Right lung (tissue), 5 donors: Measurements from ENCODE around the gene PDXK. TPM values are rescaled to one million over a fixed set of nuclear protein-coding genes. Genes with fewer than 3 reads are reported as not detected.
A peak's percentile ranks its signal among the peaks of the same experiment; 100 is the strongest.

Experiments used
- DNase-seq, 2 donors: peaks; one replicate each; pipeline ENCODE4 v3.0.0-alpha.2; 2013
- polyA plus RNA-seq, 5 donors: library from polyadenylated mRNA; unstranded; fragments of 120-200 nt; gene quantifications; one replicate each; pipeline versions ENCODE4 v1.2.1 to v1.2.3, GENCODE V29; 2013; ENCODE audit warnings: inconsistent platforms in 1 of 5, low replicate concordance in 1 of 5; ENCODE audit not compliant: insufficient read length in 5 of 5, insufficient read depth in 1 of 5

PDXK gene
- polyA plus RNA-seq, 5 donors = 37.0 to 54.2 (median 39.6) TPM

DNA sequence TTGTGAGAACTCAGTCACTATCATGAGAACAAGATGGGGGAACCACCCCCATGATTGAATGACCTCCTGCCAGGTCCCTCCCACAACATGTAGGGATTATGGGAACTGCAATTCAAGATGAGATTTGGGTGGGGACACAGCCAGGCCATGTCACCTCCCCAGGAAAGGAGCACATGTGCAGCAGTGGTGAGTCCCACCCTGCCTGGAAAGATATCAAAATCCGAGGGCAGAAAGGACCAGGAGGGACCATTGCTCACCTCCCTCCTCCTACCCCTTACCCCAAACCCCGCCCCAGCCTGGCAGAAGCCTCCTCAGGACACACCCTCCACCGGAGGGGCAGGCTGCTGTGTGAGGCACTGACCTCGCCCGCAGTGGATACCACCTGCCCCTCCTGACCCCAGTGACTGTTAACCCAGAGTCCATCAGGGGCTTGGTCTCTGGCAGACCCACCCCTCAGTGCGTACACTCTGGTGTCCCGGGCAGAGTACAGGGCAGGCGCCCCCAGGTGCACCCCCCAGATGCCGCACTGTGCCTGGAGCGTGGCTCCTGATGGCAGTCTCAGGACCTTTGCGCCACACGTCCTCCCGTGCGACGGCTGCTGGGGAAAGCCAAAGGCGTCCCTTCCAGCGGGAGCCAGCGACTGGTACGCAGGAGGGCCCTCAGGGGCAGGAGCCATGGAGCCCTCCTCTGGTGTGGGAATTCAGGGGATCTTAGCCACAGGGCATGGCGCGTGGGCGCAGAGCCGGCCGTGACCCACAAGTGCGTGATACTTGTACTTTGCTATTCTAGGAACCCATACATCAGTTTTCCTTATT lies 20.9 kb downstream of the PDXK start:
- DNase-seq = no peak

DNA sequence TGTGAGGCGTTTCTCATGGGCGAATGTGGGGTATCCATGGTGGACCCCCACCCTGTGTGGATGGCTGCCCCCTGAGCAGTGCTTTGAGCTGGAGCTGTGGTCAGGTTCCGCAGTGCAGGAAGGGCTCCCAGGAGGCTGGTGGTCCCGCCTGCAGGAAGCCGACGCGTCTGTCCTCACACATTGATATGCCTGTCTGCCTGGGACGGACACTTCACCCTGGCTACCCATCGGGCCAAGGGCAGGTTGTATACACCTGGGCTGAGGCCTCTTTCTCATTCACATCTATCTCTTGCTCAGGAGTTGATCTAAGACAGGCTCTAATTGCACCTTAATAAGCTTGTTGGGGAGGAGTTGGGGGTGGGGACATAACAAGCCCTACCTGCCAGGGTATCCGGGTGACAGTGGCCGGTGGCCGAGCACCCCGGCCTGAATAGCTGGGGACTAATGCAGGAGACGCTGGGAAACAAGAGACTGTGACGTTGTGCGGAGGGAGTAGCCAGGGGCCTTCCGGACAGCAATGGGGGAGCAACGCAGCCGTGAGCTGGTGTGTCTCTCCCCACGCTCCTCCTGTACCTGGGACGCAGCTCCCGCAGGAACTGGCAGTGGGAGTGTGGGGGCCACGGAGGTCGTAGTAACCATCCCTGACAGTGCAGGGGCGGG lies 21.7 kb downstream of the PDXK start:
- DNase-seq = peak; percentile 55 to 70

DNA sequence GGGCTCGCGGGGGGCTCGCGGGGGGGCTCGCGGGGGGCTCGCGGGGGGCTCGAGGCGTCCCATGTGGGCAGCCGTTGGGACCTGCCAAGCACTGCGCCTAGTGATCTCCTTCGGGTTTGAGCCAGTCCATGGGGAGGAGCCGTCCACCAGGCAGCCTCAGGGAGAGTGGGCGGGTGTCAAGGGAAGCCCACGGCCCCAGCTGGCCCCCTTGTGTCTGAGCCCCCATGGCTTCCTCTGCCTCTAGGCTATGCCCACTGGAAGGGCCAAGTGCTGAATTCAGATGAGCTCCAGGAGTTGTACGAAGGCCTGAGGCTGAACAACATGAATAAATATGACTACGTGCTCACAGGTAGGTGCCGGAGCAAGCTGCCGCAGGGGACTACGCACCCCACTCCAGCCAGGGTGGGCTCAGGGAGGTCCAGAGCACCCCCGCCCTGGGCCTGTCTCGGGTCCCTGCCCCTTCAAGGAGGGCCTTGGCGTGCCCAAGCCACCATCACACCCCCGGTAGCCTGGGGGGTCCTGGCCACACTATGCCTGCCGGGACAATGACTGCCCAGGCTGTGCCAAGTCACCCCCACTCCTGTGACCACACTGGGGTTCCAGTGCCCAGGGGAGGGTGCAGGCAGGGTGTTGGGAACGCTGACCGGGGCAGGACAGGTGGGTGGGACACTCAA lies 22.6 kb downstream of the PDXK start:
- DNase-seq = no peak

DNA sequence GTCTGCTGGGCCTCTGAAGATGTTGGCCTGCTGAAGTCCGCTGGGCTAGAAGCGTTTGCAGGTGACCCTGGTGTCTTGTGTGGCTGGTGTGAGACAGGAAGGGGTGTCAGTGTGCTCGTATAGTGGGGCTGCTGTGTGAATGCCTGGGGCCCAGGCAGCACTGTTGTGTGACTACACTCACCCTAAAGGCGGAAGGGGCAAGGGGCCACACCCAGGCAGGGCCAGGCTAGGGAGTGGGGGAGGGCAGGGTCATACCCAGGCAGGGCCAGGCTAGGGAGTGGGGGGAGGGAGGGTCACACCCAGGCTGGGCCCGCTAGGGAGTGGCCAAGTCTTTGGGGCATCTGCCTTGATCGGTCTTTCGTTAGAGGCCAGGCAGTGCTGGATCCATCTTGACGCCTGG lies 25.0 kb downstream of the PDXK start:
- DNase-seq = no peak

DNA sequence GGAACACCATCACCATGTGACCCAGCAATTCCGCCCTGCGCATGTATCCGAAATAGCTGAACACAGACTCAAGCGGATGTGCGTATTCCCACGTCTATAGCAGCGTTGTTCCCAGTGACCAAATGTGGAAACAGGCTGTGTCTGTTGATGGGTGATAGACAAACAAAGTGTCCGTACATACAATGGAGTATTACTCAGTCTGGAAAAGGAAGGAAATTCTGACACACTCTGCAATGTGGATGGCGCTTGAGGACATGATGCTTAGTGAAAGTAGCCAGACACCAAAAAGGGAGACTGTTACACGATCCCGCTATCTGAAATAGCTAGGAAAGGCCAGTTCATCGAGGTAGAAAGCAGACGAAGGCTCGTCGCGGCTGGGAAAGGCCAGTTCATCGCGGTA lies 25.8 kb downstream of the PDXK start:
- DNase-seq = no peak

DNA sequence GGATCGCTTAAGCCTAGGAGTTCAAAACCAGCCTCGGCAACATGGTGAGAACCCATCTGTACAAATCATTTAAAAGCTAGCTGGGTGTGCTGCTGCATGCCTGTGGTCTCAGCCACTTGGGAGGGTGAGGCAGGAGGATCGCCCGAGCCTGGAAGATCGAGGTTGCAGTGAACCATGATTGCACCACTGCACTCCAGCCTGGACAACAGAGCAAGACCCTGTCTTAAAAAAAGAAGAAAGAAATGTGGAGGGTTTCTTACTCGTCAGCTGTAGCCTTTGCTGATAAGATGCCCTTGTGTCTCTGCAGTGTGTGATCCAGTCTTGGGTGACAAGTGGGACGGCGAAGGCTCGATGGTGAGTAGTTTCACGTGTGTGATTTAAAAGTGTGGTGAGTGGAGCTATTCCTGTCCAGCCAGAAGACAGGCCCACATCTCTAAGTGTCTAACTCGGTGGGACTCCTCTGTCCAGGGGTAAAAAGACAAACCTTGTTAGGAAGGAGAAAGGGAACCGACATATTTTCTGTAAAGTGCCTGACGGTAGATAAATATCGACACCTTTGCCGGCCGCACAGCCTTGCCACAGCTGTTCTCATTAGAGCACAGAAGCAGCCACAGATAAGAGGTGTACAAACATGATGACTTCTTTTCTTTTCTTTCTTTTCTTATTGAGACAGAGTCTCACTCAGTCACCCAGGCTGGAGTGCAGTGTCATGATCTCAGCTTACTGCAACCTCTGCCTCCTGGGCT lies 27.0 kb downstream of the PDXK start:
- no peak for DNase-seq

DNA sequence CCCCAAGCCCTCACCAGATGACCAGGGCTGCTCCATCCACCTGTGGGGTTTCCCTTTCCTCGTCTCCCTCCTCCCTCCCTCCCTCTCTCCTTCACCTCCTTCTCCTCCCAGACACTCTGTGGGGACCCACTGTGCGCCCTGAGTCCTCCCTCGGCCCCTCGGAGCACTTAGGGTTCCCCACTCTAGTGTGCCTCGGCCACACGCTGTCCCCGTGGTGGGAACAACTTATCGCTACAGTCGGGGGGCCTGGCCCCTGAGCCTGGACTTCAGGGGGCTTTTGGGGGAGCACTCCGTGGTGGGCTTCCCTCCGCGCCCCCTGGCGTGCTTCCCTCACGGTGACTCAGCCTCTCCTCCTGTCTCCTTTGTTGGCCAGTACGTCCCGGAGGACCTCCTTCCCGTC lies 29.7 kb downstream of the PDXK start:
- DNase-seq = no peak

DNA sequence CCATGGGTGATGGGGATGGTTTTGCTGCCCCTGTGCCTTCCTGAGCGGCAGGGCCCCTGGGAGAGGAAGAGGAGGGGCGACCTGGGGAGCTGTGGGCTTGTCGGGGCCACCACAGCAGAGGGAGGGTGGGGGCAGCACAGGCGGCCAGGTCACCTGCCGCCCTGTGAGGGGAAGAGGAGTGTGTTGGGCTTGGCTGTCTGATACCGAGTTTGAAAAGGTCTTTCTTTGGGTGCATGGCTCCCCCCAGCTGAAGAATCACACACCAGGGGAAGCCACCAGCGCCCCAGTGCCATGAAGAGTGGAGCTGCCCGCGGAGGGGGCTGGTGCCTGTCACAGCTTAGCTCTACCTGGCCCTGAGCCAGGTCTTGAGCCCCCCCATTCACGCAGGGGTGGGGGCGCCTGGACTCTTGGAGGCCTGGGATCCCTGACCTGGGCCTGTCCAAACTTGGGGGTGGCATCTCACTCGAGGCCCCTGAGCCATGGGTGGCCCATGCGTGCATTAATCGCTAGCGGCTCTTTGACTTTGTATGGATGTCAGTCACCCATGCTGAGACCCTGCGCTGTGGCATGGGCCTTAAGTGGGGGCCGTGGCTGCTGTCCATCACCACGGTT lies 30.8 kb downstream of the PDXK start:
- no peak for DNase-seq

DNA sequence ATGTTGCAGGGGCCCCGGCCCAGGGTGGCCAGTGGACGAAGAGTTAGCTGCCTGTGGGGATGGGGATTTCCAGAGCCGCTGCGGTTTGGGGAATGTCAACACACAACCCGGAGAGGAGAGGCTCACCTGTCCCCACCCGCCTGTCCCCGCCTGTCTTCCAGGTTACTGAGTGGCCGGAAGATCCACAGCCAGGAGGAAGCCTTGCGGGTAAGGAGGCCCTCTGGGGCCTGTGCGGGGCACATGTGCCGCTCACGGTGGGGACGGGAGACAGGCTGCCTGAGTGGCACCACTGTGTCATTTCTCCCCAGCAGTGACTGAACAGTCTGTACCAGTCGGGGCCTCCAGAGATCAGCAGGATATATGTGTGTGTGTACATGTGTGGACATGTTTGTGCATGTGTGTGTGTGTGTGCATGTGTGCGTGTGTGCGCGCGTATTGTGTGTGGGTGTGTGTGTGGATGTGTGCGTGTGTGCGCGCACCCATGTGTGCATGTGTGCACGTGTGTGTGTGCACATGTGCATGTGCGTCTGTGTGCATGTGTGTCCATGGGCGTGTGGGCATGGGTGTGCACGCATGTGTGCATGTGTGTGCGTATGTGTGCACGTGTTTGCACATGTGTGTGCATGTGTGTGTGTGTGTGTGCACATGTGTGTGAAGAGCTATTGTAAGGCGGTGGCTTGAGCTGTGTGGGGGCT lies 31.6 kb downstream of the PDXK start:
- DNase-seq = no peak

DNA sequence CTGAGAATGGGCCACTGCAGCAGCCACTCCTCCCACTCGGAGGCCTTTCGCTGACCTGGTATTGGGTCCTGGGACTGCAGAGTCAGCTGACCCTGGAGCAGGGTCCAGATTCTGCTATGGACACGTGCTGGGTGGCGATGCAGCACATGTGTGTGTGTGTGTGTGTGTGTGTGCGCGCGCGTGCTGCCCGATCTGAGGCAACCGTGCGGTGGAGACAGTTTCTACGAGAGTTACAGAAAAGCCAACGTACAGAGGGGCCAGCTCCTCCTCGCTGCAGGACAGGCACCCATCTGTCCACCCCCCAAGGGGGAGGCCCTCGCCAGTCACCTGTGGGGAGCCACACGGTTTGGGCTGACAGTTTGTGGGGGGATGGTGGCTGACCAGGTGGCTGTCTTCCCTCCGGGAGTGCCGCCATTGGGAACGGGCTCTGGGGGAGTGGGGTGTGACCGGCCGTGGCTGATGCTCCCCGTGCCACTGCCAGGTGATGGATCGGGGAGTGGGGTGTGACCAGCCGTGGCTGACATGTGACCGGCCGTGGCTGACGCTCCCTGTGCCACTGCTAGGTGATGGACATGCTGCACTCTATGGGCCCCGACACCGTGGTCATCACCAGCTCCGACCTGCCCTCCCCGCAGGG lies 33.1 kb downstream of the PDXK start:
- DNase-seq = no peak

DNA sequence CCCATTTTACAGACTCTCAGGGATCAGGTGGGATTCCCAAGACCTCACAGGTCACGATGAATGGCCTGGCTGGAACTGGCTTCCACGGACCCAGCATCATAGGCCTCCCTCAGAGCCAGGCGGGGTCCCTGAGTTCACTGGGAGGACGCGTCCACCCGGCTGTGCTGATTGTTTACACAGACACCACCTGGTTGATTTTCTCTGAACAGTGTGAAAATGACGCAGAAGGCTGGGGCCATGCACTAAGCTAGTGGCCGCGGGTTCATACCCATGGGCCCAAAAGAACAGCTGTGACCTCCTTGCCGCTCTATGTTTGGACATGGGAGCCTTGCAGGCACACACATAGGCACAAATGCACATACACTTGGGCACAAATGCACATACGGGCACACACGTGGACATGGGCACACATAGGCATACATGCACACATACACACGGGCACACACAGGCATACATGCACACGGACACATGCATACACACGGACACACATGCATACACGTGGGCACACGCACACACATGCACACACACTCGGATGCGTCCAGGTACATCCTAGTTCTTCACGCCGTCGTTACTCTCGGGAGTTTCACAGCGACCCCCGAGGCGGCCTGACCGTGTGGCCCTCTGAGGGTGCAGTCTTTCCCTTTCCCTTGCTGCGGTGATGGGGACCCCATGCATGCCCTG lies 34.0 kb downstream of the PDXK start:
- DNase-seq = no peak

DNA sequence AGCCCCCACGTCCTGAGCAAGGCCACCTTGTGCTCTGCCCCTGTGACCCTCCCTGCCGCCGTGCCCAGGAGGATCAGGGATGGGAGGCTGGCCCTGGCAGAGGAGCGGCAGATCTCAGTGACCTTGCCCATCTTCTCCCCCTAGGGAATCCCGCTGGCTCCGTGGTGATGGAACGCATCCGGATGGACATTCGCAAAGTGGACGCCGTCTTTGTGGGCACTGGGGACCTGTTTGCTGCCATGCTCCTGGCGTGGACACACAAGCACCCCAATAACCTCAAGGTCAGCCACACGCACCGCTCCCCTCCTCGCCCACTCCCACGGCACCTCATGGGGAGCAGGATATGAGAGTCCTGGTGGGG lies 34.5 kb downstream of the PDXK start:
- no peak for DNase-seq

DNA sequence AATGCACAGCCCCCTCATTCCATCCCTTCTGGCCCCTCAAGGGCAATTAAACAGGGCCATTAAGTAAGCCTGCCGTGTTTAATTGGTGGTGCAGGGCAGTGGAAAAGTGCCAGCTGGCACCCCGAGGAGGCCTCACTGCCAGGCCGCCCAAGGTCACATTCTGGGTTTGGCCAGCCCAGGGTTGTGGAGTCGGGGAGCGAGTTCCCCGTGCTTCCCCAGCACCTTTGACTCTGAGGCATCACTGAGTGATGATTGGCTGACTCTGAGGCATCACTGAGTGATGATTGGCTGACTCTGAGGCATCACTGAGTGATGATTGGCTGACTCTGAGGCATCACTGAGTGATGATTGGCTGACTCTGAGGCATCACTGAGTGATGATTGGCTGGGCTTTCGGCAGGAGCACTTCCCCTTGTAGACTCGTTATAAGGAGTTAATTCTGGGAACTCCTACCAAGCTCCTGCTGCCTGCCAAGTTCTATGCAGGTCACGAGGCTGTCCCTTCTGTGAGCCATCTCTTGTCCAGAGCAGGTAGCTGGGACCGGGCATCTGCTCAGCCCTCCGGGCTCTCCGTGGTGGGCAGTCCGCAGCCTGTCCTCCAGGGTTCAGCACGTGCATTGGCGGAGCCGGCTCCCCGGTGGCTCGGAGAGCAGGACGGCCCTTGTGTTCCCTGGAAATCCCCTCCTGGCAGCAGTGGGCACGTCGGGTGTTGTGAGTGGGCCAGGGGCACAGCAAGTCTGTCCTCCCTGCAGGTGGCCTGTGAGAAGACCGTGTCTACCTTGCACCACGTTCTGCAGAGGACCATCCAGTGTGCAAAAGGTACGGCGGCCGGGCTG lies 36.2 kb downstream of the PDXK start:
- DNase-seq = no peak

DNA sequence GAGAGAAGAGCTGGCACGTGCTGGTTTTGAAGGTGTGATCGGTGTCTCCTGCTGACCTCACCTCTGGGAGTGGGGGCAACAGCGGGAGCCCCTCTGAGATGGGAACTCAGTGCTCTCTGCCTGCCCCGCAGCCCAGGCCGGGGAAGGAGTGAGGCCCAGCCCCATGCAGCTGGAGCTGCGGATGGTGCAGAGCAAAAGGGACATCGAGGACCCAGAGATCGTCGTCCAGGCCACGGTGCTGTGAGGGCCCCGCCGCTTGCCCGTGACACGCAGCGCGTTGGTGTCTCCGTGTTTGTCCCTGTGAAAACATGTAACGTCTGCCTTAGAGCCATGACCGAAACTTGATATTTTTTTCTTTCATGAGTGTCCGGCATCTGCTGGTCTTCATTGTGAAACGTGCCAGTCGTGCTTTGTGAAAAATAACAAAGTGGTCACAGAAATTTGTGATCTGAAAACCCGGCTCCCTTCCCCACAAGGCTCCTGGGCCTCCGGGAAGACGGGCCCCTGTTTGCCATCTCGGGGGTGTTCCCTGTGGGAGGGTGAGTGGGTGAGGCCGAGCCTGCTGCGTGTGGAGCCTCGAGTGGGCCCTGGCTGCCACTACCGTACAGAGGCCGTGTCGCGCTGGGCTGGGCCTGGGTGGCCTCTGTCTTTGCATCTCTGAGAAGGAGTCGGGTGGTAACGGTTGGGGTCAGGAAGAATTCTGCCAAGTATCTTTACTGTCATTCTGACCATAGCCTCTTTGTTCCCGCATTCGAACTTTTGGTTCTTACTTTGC lies 37.1 kb downstream of the PDXK start:
- DNase-seq = no peak

DNA sequence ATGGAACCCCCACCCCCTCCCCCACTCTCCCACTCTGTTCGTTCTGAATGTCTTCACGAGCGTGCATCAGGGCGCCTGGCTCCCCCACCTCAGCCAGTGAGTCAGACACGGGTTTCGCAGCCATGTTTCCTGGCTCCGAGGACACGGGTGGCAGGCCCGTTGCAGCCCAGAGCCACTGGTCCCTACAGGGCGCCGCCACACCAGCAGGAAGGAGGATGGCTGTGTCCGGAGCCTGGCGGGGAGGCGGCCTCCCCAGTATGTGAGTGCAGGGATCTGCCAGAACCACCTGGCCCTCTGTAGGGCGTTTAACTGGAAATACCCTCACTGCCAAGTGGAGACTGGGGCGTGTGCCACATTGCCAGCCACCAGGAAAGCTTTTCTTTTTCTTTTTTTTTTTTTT lies 38.7 kb downstream of the PDXK start:
- DNase-seq = no peak

DNA sequence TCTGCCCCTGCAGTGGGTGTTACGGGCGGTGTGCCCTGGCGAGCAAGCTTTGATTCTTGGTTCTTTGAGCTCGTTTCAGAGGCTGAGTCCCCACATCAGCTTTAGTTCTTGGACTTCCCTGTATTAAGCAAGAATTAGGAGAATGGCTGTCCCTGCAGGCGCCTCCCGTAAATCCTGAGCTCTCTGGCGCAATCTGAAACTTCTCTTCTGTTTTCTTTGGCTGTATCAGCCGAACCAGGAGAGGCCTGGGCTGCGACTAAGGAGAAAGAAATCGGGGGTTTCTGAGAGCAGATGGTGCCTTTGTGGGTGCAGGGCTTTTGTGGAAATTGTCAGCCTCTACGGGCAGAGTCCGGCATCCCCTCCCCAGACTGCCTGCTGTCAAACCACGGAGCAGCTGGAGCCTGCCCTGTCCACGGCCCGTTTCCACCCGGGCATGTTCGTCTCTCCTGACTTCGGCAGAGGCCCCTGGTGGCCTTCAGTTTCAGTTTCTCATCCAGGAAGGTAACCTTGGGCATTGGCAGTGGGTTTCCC lies 39.2 kb downstream of the PDXK start:
- no peak for DNase-seq

DNA sequence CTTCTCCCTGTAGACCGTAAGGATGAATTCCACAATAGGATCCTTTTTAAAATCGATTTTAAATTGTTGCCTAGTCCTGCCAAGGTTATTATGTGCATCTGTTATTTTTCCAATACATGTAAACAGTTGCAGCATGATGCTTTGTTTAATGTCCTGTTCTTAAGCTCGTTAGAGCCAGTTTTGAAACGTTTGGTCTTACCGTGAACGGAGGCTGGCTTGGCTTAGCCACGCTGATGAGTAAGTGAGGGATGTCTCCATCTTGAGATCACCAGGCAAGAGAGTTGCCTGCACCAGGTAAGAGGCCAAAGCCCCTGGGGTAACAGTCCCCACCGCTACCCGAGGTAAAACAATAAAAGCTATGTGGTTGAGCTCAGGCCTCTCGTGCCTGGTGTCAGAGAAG lies 39.9 kb downstream of the PDXK start:
- DNase-seq = no peak

DNA sequence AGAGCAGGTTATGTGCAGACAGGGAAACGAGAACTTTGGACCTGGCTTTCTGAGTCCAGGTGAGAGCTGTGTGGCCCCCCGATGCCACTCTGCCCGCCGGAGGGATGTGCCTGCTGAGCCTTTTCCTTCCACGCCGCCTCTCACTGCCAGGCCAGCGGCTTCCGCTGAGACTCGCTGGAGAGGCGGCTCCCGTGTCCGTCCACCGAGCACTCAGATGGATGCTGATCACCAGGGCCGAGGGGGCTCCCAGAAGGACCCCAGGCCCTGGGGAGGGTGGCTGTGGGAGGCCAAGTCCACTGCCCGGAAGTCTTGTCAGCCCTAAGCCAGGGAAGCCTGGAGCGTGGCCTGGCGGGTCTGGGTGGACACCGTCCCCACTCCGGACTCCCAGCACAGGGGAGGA lies 40.7 kb downstream of the PDXK start:
- no peak for DNase-seq
